Nephron progenitor cell (in vitro differentiated cells): ENCODE measurements around the gene PDCD11.

ENCODE experiments used
- DNase-seq: peaks from one replicate; pipeline ENCODE4 v3.0.0; 2021
- H3K27ac Mint-ChIP-seq: 2 replicates; pipeline ENCODE4 v1.8.0; 2021; ENCODE audit warnings: mild to moderate bottlenecking, moderate library complexity, mixed read lengths
- H3K27me3 Mint-ChIP-seq: 2 replicates; pipeline ENCODE4 v1.8.0; 2021; ENCODE audit warnings: mild to moderate bottlenecking, low read depth, mixed read lengths; ENCODE audit not compliant: poor library complexity
- H3K36me3 Mint-ChIP-seq: 2 replicates; pipeline ENCODE4 v1.8.0; 2021; ENCODE audit warnings: low read depth, mixed read lengths
- H3K4me1 Mint-ChIP-seq: 2 replicates; pipeline ENCODE4 v1.8.0; 2021; ENCODE audit warnings: mixed read lengths
- H3K4me3 Mint-ChIP-seq: 2 replicates; pipeline ENCODE4 v1.8.0; 2021; ENCODE audit warnings: mild to moderate bottlenecking, moderate library complexity, mixed read lengths
- H3K9me3 Mint-ChIP-seq: 2 replicates; pipeline ENCODE4 v1.8.0; 2021; ENCODE audit warnings: mild to moderate bottlenecking, moderate library complexity, mixed read lengths
- CTCF ChIP-seq: fragments of 200-600 bp; sonication (generic); IDR thresholded peaks from 2 replicates; pipeline ENCODE4 v1.5.0; 2021; ENCODE audit warnings: antibody characterized with exemption

The PDCD11 gene

GRCh38 chr10:103493362-103493915 lies 97.0 kb downstream of the PDCD11 start, which contains the start of gene NEURL1:
NEURL1 (plus strand) TSS chr10:103493705; CDS start chr10:103494388, 683 bp downstream.
- Mint-ChIP-seq H3K27me3 (peaks cover 70% of the 10 kb centered on the region), H3K36me3 (no peaks in the 10 kb centered on the region), H3K4me1 (peaks cover 46% of the 10 kb centered on the region), H3K4me3 (peak within 1 kb of the TSS; percentile 80), H3K9me3 (peaks cover 10% of the 10 kb centered on the region), H3K27ac (no peak within 1 kb of the TSS)
- peak; percentile 68 for DNase-seq
- no peak for TF ChIP-seq CTCF

GRCh38 chr10:103493916-103494877 lies 97.8 kb downstream of the PDCD11 start:
- no peaks in the 10 kb centered on the region for H3K36me3 Mint-ChIP-seq
- H3K27ac Mint-ChIP-seq, result no peak overlapping the region
- H3K27me3 Mint-ChIP-seq, result peaks cover 73% of the 10 kb centered on the region
- peaks cover 13% of the 10 kb centered on the region for H3K9me3 Mint-ChIP-seq
- no peak for TF ChIP-seq CTCF
- H3K4me3 Mint-ChIP-seq, result peak overlapping the region; percentile 80
- H3K4me1 Mint-ChIP-seq, result peaks cover 46% of the 10 kb centered on the region
- peak; percentile 65 for DNase-seq

- peak overlapping the region; percentile 80 for H3K4me3 Mint-ChIP-seq
- H3K4me1 Mint-ChIP-seq, result peaks cover 44% of the 10 kb centered on the region
- TF ChIP-seq CTCF, result no peak
- peaks cover 80% of the 10 kb centered on the region for H3K27me3 Mint-ChIP-seq
- no peak for DNase-seq
- no peaks in the 10 kb centered on the region for H3K36me3 Mint-ChIP-seq
- no peak overlapping the region for H3K27ac Mint-ChIP-seq
- peaks cover 13% of the 10 kb centered on the region for H3K9me3 Mint-ChIP-seq
These were observed 98.9 kb downstream of the PDCD11 start for GRCh38 chr10:103495321-103495720.
